ENCODE measurements around the gene ARHGAP12.

GRCh38 chr10:31768467-31768866 is 160.2 kb downstream of the ARHGAP12 start:
- TF ChIP-seq, protein P1, sequence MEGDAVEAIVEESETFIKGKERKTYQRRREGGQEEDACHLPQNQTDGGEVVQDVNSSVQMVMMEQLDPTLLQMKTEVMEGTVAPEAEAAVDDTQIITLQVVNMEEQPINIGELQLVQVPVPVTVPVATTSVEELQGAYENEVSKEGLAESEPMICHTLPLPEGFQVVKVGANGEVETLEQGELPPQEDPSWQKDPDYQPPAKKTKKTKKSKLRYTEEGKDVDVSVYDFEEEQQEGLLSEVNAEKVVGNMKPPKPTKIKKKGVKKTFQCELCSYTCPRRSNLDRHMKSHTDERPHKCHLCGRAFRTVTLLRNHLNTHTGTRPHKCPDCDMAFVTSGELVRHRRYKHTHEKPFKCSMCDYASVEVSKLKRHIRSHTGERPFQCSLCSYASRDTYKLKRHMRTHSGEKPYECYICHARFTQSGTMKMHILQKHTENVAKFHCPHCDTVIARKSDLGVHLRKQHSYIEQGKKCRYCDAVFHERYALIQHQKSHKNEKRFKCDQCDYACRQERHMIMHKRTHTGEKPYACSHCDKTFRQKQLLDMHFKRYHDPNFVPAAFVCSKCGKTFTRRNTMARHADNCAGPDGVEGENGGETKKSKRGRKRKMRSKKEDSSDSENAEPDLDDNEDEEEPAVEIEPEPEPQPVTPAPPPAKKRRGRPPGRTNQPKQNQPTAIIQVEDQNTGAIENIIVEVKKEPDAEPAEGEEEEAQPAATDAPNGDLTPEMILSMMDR (tag by site-specific recombination; IDR thresholded peaks at IDR 0.05), result no peak
- no peak for TF ChIP-seq ZNF76 (tag by site-specific recombination; IDR thresholded peaks at IDR 0.05; ENCODE audit: borderline replicate concordance, low read depth)
- TF ChIP-seq ZNF274 (IDR thresholded peaks at IDR 0.05; ENCODE audit: low read length), result no peak
- no peak for TF ChIP-seq ZNF274 (tag by site-specific recombination; IDR thresholded peaks at IDR 0.05; ENCODE audit: borderline replicate concordance)
- TF ChIP-seq ZNF707 (tag by site-specific recombination; IDR thresholded peaks at IDR 0.05), result no peak
- TF ChIP-seq, protein P2, sequence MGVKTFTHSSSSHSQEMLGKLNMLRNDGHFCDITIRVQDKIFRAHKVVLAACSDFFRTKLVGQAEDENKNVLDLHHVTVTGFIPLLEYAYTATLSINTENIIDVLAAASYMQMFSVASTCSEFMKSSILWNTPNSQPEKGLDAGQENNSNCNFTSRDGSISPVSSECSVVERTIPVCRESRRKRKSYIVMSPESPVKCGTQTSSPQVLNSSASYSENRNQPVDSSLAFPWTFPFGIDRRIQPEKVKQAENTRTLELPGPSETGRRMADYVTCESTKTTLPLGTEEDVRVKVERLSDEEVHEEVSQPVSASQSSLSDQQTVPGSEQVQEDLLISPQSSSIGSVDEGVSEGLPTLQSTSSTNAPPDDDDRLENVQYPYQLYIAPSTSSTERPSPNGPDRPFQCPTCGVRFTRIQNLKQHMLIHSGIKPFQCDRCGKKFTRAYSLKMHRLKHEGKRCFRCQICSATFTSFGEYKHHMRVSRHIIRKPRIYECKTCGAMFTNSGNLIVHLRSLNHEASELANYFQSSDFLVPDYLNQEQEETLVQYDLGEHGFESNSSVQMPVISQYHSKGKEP (tag by site-specific recombination; IDR thresholded peaks at IDR 0.05), result no peak
- no peak for TF ChIP-seq TCF7L2 (IDR thresholded peaks at IDR 0.05; ENCODE audit: borderline replicate concordance, low read depth, low read length)
- TF ChIP-seq ZNF580 (tag by site-specific recombination; IDR thresholded peaks at IDR 0.05), result no peak
